Measurements from ENCODE around the gene CPN2. TPM values are rescaled to one million over a fixed set of nuclear protein-coding genes. Genes with fewer than 3 reads are reported as not detected.

CPN2 gene
- total and polyA plus RNA-seq, 2 of the 13 experiments (the other 11 are each of a cell fraction or from before 2014, with no cell fraction given), result 26.7 to 27.7 TPM

DNA sequence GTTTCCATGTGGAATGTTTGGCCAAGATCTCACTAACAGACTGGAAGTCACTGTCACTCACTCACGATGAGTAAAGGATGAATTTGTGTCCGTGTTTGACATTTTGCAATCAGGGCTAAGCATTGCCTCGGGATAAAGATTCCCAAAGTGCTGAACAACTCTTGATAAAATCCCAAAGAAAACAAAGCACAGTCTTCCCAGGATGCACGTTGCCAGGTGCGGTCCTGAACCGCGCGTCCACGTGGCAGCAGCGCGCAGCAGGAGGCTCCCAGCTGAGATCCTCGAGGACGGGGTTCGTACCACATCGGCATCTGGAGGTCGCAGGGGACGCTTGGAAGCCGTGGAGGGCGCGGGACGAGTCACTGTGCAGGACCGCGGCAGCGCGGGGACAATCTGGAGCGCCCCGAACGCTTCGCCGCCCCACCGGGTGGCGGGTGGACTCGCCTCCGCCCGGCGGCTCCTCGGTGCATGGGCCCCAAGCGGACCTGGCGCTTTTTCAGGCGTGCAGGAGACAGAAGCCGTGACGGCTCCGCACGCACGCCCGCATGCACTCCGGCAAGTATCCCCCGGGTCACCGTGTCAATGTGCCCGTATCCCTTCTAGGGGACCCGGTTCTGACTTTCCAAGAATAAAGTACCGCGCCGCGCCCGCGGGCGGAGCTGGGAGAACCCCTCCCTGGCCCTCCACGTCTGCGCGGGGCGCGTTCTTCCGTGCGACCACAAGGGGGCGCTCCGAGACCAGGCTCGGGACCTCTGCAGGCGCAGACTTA is 17.7 kb downstream of the CPN2 start (continued):
- TF ChIP-seq, protein P1, sequence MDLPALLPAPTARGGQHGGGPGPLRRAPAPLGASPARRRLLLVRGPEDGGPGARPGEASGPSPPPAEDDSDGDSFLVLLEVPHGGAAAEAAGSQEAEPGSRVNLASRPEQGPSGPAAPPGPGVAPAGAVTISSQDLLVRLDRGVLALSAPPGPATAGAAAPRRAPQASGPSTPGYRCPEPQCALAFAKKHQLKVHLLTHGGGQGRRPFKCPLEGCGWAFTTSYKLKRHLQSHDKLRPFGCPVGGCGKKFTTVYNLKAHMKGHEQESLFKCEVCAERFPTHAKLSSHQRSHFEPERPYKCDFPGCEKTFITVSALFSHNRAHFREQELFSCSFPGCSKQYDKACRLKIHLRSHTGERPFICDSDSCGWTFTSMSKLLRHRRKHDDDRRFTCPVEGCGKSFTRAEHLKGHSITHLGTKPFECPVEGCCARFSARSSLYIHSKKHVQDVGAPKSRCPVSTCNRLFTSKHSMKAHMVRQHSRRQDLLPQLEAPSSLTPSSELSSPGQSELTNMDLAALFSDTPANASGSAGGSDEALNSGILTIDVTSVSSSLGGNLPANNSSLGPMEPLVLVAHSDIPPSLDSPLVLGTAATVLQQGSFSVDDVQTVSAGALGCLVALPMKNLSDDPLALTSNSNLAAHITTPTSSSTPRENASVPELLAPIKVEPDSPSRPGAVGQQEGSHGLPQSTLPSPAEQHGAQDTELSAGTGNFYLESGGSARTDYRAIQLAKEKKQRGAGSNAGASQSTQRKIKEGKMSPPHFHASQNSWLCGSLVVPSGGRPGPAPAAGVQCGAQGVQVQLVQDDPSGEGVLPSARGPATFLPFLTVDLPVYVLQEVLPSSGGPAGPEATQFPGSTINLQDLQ (CRISPR knock-in tag; IDR thresholded peaks at IDR 0.05), result peak; percentile 55; the same call in 1 of the 2 replicates
- TF ChIP-seq, protein P2, sequence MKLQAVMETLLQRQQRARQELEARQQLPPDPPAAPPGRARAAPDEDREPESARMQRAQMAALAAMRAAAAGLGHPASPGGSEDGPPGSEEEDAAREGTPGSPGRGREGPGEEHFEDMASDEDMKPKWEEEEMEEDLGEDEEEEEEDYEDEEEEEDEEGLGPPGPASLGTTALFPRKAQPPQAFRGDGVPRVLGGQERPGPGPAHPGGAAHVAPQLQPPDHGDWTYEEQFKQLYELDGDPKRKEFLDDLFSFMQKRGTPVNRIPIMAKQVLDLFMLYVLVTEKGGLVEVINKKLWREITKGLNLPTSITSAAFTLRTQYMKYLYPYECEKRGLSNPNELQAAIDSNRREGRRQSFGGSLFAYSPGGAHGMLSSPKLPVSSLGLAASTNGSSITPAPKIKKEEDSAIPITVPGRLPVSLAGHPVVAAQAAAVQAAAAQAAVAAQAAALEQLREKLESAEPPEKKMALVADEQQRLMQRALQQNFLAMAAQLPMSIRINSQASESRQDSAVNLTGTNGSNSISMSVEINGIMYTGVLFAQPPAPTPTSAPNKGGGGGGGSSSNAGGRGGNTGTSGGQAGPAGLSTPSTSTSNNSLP (IDR thresholded peaks at IDR 0.05; ENCODE audit: low read depth, low read length), result no peak
- TF ChIP-seq, protein P3, sequence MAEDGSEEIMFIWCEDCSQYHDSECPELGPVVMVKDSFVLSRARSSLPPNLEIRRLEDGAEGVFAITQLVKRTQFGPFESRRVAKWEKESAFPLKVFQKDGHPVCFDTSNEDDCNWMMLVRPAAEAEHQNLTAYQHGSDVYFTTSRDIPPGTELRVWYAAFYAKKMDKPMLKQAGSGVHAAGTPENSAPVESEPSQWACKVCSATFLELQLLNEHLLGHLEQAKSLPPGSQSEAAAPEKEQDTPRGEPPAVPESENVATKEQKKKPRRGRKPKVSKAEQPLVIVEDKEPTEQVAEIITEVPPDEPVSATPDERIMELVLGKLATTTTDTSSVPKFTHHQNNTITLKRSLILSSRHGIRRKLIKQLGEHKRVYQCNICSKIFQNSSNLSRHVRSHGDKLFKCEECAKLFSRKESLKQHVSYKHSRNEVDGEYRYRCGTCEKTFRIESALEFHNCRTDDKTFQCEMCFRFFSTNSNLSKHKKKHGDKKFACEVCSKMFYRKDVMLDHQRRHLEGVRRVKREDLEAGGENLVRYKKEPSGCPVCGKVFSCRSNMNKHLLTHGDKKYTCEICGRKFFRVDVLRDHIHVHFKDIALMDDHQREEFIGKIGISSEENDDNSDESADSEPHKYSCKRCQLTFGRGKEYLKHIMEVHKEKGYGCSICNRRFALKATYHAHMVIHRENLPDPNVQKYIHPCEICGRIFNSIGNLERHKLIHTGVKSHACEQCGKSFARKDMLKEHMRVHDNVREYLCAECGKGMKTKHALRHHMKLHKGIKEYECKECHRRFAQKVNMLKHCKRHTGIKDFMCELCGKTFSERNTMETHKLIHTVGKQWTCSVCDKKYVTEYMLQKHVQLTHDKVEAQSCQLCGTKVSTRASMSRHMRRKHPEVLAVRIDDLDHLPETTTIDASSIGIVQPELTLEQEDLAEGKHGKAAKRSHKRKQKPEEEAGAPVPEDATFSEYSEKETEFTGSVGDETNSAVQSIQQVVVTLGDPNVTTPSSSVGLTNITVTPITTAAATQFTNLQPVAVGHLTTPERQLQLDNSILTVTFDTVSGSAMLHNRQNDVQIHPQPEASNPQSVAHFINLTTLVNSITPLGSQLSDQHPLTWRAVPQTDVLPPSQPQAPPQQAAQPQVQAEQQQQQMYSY (CRISPR knock-in tag; IDR thresholded peaks at IDR 0.05), result 0 out of 2 replicates have a peak, but pooled peaks have one; percentile 35
- TF ChIP-seq, protein P4, sequence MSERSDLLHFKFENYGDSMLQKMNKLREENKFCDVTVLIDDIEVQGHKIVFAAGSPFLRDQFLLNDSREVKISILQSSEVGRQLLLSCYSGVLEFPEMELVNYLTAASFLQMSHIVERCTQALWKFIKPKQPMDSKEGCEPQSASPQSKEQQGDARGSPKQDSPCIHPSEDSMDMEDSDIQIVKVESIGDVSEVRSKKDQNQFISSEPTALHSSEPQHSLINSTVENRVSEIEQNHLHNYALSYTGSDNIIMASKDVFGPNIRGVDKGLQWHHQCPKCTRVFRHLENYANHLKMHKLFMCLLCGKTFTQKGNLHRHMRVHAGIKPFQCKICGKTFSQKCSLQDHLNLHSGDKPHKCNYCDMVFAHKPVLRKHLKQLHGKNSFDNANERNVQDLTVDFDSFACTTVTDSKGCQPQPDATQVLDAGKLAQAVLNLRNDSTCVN (CRISPR knock-in tag; IDR thresholded peaks at IDR 0.05; ENCODE audit: borderline replicate concordance), result peak; percentile 64; the same call in 1 of the 2 replicates
- TF ChIP-seq BCL6 (CRISPR knock-in tag; IDR thresholded peaks at IDR 0.05) (peak; percentile 88), ZNF556 (CRISPR knock-in tag; IDR thresholded peaks at IDR 0.05; ENCODE audit: borderline replicate concordance) (peak; percentile 41; the same call in 1 of the 2 replicates), CC2D1A (CRISPR knock-in tag; IDR thresholded peaks at IDR 0.05) (no peak)
- TF ChIP-seq, protein P5, sequence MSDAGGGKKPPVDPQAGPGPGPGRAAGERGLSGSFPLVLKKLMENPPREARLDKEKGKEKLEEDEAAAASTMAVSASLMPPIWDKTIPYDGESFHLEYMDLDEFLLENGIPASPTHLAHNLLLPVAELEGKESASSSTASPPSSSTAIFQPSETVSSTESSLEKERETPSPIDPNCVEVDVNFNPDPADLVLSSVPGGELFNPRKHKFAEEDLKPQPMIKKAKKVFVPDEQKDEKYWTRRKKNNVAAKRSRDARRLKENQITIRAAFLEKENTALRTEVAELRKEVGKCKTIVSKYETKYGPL (CRISPR knock-in tag; IDR thresholded peaks at IDR 0.05), result no peak
- TF ChIP-seq, protein P6, sequence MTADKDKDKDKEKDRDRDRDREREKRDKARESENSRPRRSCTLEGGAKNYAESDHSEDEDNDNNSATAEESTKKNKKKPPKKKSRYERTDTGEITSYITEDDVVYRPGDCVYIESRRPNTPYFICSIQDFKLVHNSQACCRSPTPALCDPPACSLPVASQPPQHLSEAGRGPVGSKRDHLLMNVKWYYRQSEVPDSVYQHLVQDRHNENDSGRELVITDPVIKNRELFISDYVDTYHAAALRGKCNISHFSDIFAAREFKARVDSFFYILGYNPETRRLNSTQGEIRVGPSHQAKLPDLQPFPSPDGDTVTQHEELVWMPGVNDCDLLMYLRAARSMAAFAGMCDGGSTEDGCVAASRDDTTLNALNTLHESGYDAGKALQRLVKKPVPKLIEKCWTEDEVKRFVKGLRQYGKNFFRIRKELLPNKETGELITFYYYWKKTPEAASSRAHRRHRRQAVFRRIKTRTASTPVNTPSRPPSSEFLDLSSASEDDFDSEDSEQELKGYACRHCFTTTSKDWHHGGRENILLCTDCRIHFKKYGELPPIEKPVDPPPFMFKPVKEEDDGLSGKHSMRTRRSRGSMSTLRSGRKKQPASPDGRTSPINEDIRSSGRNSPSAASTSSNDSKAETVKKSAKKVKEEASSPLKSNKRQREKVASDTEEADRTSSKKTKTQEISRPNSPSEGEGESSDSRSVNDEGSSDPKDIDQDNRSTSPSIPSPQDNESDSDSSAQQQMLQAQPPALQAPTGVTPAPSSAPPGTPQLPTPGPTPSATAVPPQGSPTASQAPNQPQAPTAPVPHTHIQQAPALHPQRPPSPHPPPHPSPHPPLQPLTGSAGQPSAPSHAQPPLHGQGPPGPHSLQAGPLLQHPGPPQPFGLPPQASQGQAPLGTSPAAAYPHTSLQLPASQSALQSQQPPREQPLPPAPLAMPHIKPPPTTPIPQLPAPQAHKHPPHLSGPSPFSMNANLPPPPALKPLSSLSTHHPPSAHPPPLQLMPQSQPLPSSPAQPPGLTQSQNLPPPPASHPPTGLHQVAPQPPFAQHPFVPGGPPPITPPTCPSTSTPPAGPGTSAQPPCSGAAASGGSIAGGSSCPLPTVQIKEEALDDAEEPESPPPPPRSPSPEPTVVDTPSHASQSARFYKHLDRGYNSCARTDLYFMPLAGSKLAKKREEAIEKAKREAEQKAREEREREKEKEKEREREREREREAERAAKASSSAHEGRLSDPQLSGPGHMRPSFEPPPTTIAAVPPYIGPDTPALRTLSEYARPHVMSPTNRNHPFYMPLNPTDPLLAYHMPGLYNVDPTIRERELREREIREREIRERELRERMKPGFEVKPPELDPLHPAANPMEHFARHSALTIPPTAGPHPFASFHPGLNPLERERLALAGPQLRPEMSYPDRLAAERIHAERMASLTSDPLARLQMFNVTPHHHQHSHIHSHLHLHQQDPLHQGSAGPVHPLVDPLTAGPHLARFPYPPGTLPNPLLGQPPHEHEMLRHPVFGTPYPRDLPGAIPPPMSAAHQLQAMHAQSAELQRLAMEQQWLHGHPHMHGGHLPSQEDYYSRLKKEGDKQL (CRISPR knock-in tag; IDR thresholded peaks at IDR 0.05; ENCODE audit: low read depth), result no peak; the same call in 1 of the 2 replicates
